ENCODE data around the gene ZNF177. TPM values are rescaled to one million over a fixed set of nuclear protein-coding genes. Genes with fewer than 3 reads are reported as not detected.

ZNF177 gene
- total RNA-seq, 2 donors from 2014 or later, result 1.9 to 4.2 TPM

GRCh38 chr19:9370738-9371619, 8.2 kb downstream of the ZNF177 start:
- no peak for DNase-seq (ENCODE audit: low spot score)
- no peak for TF ChIP-seq CTCF (IDR thresholded peaks at IDR 0.05)
- peaks cover 24% of the 10 kb centered on the region for H3K36me3 ChIP-seq

GRCh38 chr19:9381361-9381785, 18.6 kb downstream of the ZNF177 start:
- H3K4me1 ChIP-seq (ENCODE audit: control insufficient read depth in 1 of 2, low read depth in 2 of 2), result no peaks in the 10 kb centered on the region

More at GRCh38 chr19:9370738-9371619, 8.2 kb downstream of the ZNF177 start:
- H3K4me3 ChIP-seq, result no peak overlapping the region
- H3K27ac ChIP-seq, result no peak overlapping the region
- ATAC-seq (ENCODE audit: insufficient number of reproducible peaks, low FRiP score, low read depth), result no peak
- H3K4me1 ChIP-seq (ENCODE audit: control insufficient read depth in 1 of 2, low read depth in 2 of 2), result no peaks in the 10 kb centered on the region
- H3K9me3 ChIP-seq, result peaks cover 85% of the 10 kb centered on the region
- no peaks in the 10 kb centered on the region for H3K27me3 ChIP-seq (replicated peaks; ENCODE audit: insufficient read depth)

GRCh38 chr19:9406798-9407352, 44.1 kb downstream of the ZNF177 start:
- TF ChIP-seq CTCF (IDR thresholded peaks at IDR 0.05), result no peak
- H3K27ac ChIP-seq, result no peak overlapping the region
- ATAC-seq (ENCODE audit: insufficient number of reproducible peaks, low FRiP score, low read depth) (no peak), DNase-seq (ENCODE audit: low spot score) (no peak)
- peaks cover 52% of the 10 kb centered on the region for H3K9me3 ChIP-seq
- H3K4me3 ChIP-seq, result peak overlapping the region; percentile 70
- no peaks in the 10 kb centered on the region for H3K27me3 ChIP-seq (replicated peaks; ENCODE audit: insufficient read depth)
- H3K4me1 ChIP-seq (ENCODE audit: control insufficient read depth in 1 of 2, low read depth in 2 of 2), result no peaks in the 10 kb centered on the region
- no peaks in the 10 kb centered on the region for H3K36me3 ChIP-seq

More at GRCh38 chr19:9381361-9381785, 18.6 kb downstream of the ZNF177 start:
- TF ChIP-seq CTCF (IDR thresholded peaks at IDR 0.05), result no peak
- no peak for DNase-seq (ENCODE audit: low spot score)
- no peak for ATAC-seq (ENCODE audit: insufficient number of reproducible peaks, low FRiP score, low read depth)
- H3K9me3 ChIP-seq, result peaks cover 97% of the 10 kb centered on the region
- peaks cover 89% of the 10 kb centered on the region for H3K36me3 ChIP-seq
- no peaks in the 10 kb centered on the region for H3K27me3 ChIP-seq (replicated peaks; ENCODE audit: insufficient read depth)
- H3K27ac ChIP-seq, result no peak overlapping the region
- H3K4me3 ChIP-seq, result peak overlapping the region; percentile 20

GRCh38 chr19:9407827-9408226, 45.0 kb downstream of the ZNF177 start:
- peaks cover 8% of the 10 kb centered on the region for H3K36me3 ChIP-seq
- no peak for DNase-seq (ENCODE audit: low spot score)
- no peak overlapping the region for H3K27ac ChIP-seq
- no peak for ATAC-seq (ENCODE audit: insufficient number of reproducible peaks, low FRiP score, low read depth)
- no peaks in the 10 kb centered on the region for H3K4me1 ChIP-seq (ENCODE audit: control insufficient read depth in 1 of 2, low read depth in 2 of 2)
- H3K4me3 ChIP-seq, result no peak overlapping the region
- TF ChIP-seq CTCF (IDR thresholded peaks at IDR 0.05), result no peak
- H3K27me3 ChIP-seq (replicated peaks; ENCODE audit: insufficient read depth), result no peaks in the 10 kb centered on the region
- H3K9me3 ChIP-seq, result peaks cover 62% of the 10 kb centered on the region

GRCh38 chr19:9413240-9413954, 50.6 kb downstream of the ZNF177 start:
- H3K27me3 ChIP-seq (replicated peaks; ENCODE audit: insufficient read depth), result no peaks in the 10 kb centered on the region
- H3K4me3 ChIP-seq, result peak overlapping the region; percentile 8
- H3K4me1 ChIP-seq (ENCODE audit: control insufficient read depth in 1 of 2, low read depth in 2 of 2), result no peaks in the 10 kb centered on the region
- no peak for TF ChIP-seq CTCF (IDR thresholded peaks at IDR 0.05)
- DNase-seq (ENCODE audit: low spot score) (no peak), ATAC-seq (ENCODE audit: insufficient number of reproducible peaks, low FRiP score, low read depth) (no peak)
- H3K27ac ChIP-seq, result no peak overlapping the region
- peaks cover 63% of the 10 kb centered on the region for H3K36me3 ChIP-seq
- peaks cover 88% of the 10 kb centered on the region for H3K9me3 ChIP-seq
